Measurements from ENCODE around the gene DUOXA2. TPM values are rescaled to one million over a fixed set of nuclear protein-coding genes. Genes with fewer than 3 reads are reported as not detected.
A peak's percentile ranks its signal among the peaks of the same experiment; 100 is the strongest.

Gene DUOXA2
- total and polyA plus RNA-seq, 4 donors: 0.48 to 0.98 (median 0.98) TPM; not detected in 1

DNA sequence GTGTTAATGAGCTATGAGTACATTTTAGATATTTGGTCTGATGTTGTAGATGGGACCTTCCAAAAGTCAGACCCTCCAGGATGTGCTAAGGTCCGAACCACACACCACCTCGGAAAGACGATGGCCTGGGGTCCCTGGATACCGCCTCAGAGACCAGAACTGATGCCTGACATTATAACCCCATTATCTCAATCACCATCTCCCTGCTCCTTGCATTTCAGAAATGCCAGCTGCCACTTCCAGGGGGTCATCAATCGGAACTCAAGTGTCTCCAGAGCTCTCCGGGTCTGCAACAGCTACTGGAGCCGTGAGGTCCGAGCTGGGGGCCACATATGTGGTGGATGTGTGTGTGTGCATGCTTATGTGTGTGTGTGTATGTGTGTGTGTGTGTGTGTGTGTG, 23.6 kb downstream of the DUOXA2 start:
- WGBS, 2 donors: 81 to 84% methylated on average over 8 of the region's 8 CpGs
- Histone ChIP-seq H3K27me3 (ENCODE audit: control insufficient read depth in 3 of 3, insufficient read depth in 3 of 3, low read length in 2 of 3) (peaks cover 0 to 32% (median 27%) of the 10 kb centered on the region in 3 donors), H3K4me1 (ENCODE audit: control insufficient read depth in 5 of 5, insufficient read depth in 5 of 5, low read length in 5 of 5) (peaks cover 0 to 13% (median 0%) of the 10 kb centered on the region in 5 donors), H3K36me3 (ENCODE audit: control insufficient read depth in 4 of 4, insufficient read depth in 4 of 4, low read length in 4 of 4) (peaks cover 0 to 2% (median 0%) of the 10 kb centered on the region in 4 donors), H3K4me3 (no peak overlapping the region), H3K9ac (ENCODE audit: insufficient read depth in 1 of 2, low read length in 2 of 2) (no peak overlapping the region), H3K27ac (ENCODE audit: low read depth in 1 of 2, low read length in 1 of 2) (peak overlapping the region in 1 of 2 donors; percentile 20), H3K9me3 (ENCODE audit: control insufficient read depth in 4 of 4, insufficient read depth in 3 of 4, low read length in 3 of 4) (peaks cover 0 to 4% (median 0%) of the 10 kb centered on the region in 4 donors)
- ATAC-seq (ENCODE audit: insufficient read depth, low FRiP score) (no peak), DNase-seq (no peak)
- TF ChIP-seq CTCF (IDR thresholded peaks at IDR 0.05; ENCODE audit: control extremely low read depth, extremely low read depth): no peak

DNA sequence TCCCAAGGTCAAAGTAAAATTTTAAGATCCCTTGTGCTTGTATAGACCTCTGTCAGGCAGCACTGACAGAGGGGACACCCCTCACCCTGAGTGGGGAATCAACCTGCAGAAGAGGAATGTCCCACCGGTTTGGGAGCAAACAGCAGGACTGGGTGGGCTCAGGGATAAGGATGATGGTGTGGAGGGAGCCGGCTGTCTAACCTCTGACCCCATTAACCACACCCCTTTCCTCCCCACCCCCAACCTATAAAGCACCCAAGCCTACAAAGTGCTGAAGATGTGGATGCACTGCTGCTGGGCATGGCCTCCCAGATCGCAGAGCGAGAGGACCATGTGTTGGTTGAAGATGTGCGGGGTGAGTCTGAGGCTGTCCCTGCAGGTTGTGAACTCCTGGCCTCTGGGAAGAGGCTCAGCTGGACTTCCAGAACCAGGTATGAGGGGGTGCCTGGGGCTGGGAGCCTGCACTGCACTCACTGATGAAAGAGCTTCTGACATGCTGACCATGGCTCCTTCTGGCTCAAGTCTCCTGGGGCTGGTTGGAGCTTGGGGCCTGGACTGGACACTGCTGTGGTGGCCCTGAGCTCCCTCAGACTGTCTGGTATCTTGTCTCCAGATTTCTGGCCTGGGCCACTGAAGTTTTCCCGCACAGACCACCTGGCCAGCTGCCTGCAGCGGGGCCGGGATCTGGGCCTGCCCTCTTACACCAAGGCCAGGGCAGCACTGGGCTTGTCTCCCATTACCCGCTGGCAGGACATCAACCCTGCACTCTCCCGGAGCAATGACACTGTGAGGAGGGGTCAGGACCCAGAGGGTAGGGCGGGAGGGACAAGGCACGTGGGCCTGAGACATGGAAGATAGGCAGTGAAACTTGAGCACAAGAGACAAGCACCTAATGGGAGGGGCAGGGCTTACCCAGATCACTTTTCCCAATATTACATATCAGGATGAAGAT, 25.0 kb downstream of the DUOXA2 start:
- no peak for ATAC-seq (ENCODE audit: insufficient read depth, low FRiP score)
- WGBS, 2 donors: 68 to 80% methylated on average over 12 of the region's 12 CpGs
- Histone ChIP-seq H3K9me3 (ENCODE audit: control insufficient read depth in 4 of 4, insufficient read depth in 3 of 4, low read length in 3 of 4) (peaks cover 0 to 4% (median 0%) of the 10 kb centered on the region in 4 donors), H3K4me1 (ENCODE audit: control insufficient read depth in 5 of 5, insufficient read depth in 5 of 5, low read length in 5 of 5) (peaks cover 0 to 15% (median 0%) of the 10 kb centered on the region in 5 donors), H3K9ac (ENCODE audit: insufficient read depth in 1 of 2, low read length in 2 of 2) (no peak overlapping the region), H3K4me3 (no peak overlapping the region), H3K36me3 (ENCODE audit: control insufficient read depth in 4 of 4, insufficient read depth in 4 of 4, low read length in 4 of 4) (peaks cover 0 to 7% (median 0%) of the 10 kb centered on the region in 4 donors), H3K27ac (ENCODE audit: low read depth in 1 of 2, low read length in 1 of 2) (peak overlapping the region in 1 of 2 donors; percentile 4), H3K27me3 (ENCODE audit: control insufficient read depth in 3 of 3, insufficient read depth in 3 of 3, low read length in 2 of 3) (peaks cover 0 to 27% (median 24%) of the 10 kb centered on the region in 3 donors)
- TF ChIP-seq CTCF (IDR thresholded peaks at IDR 0.05; ENCODE audit: control extremely low read depth, extremely low read depth): no peak
- no peak for DNase-seq

GRCh38 chr15:45139770-45140169, 25.6 kb downstream of the DUOXA2 start:
- no peak overlapping the region for H3K9ac ChIP-seq (ENCODE audit: insufficient read depth in 1 of 2, low read length in 2 of 2)
- peaks cover 0 to 20% (median 18%) of the 10 kb centered on the region in 3 donors for H3K27me3 ChIP-seq (ENCODE audit: control insufficient read depth in 3 of 3, insufficient read depth in 3 of 3, low read length in 2 of 3)

More at GRCh38 chr15:45139770-45140169, 25.6 kb downstream of the DUOXA2 start:
- no peak overlapping the region for H3K27ac ChIP-seq (ENCODE audit: low read depth in 1 of 2, low read length in 1 of 2)
- H3K4me1 ChIP-seq (ENCODE audit: control insufficient read depth in 5 of 5, insufficient read depth in 5 of 5, low read length in 5 of 5): peaks cover 0 to 12% (median 0%) of the 10 kb centered on the region in 5 donors
- H3K9me3 ChIP-seq (ENCODE audit: control insufficient read depth in 4 of 4, insufficient read depth in 3 of 4, low read length in 3 of 4): peaks cover 0 to 4% (median 0%) of the 10 kb centered on the region in 4 donors
- peaks cover 0 to 7% (median 0%) of the 10 kb centered on the region in 4 donors for H3K36me3 ChIP-seq (ENCODE audit: control insufficient read depth in 4 of 4, insufficient read depth in 4 of 4, low read length in 4 of 4)
- WGBS, 2 donors: 73 to 92% methylated on average over 6 of the region's 6 CpGs
- H3K4me3 ChIP-seq: no peak overlapping the region
- no peak for TF ChIP-seq CTCF (IDR thresholded peaks at IDR 0.05; ENCODE audit: control extremely low read depth, extremely low read depth)
- ATAC-seq (ENCODE audit: insufficient read depth, low FRiP score): peak; percentile 82
- no peak for DNase-seq
